ENCODE results near the gene FAM200B. TPM values are rescaled to one million over a fixed set of nuclear protein-coding genes. Genes with fewer than 3 reads are reported as not detected.

The FAM200B gene
- 27.5 TPM for polyA plus RNA-seq (ENCODE audit: insufficient read length)

DNA sequence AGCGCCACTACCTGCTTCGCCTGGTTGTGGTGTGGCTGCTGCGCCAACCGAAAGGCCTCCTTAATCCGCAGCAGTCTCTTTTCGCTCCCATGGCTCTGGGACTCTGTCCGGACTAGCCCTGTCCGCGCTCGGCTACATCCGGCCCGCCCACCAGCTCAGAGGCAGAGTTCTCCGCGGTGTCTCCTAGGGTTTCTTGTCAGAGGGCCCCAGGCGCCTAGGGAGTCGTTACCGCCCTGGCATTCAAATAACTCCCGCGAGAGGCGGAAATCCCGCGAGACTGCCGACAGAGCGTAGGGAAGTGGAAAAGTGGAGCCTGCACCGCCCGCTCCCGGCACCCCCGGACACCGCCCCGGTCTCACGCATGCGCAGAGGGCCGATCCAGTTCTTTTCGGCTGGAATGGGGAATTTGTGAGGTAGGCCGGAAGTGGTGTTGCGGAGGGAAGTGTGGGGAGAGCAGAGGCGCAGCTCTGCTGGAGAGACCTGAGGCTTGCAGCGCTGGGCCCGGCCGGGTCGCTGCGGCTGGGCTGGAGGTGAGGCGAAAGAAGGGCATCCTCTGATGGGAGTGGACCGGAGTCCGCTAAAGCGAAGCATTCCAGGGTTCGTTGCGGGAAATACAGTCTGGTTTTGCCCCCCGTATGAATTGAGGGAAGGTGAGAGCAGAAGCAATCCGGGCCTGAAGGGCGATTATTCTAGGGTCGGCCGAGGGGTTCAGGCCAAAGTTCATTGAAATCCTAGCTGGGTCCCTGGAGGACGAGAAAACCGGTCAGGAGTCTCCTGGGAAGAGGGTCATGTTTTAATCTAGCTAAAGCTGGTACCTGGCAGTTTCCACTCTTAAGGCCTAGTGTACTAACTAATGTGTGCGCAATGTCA is at the start of gene FAM200B:
TSS of gene FAM200B (plus strand) at position 456 of the 870 bp plus-strand sequence. CDS start 5,151 bp downstream, outside the sequence.
- DNase-seq (ENCODE audit: low read depth): peak; percentile 87

- DNase-seq (ENCODE audit: low read depth): no peak
These were observed 44.8 kb upstream of the FAM200B start for GRCh38 chr4:15636818-15637217.

- no peak for DNase-seq (ENCODE audit: low read depth)
These were observed 43.2 kb upstream of the FAM200B start for GRCh38 chr4:15638418-15638817.

DNA sequence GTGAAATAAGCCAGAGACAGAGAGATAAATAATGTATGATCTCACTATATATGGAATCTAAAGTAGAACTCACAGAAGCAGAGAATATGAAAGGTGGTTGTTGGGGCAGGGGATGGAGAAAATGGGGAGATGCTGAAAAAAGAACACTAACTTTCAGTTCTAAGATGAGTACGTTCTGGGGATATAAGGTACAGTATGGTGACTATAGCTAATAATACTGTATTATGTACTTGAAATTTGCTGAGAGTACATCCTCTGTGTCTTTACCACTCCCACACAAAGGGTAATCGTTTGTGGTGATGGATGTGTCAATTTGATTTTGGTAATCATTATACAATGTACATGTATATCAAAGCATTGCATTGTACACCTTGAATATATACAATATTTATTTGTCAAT is 33.0 kb upstream of the FAM200B start:
- no peak for DNase-seq (ENCODE audit: low read depth)

DNA sequence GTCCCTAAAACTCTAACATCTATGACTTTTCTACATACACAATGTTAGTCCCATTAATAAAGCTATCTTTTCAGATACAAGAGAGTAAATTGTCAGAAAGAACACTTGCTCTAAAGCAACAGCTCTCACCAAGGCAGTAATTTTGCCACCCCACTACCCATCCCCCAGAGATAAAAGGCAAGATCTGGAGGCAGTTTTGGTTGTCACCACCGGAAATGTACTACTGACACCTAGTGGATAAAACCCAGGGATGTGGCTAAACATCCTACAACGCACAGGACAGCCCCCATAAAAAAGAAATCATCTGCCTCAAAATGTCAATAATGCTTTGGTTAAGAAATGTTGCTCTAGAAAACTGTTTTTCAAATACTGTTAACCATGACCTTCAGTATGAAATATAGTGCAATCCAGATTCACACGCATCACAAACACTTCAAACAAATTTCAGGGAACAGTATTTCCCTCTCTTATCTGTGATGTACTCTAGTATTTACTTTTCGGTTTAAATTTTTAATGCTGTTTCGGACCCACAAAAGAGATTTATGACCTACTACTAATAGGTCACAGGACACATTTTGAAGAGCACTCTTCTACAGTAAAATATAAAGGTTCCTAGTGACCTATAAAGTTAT is 31.6 kb upstream of the FAM200B start:
- no peak for DNase-seq (ENCODE audit: low read depth)

GRCh38 chr4:15651676-15652075 is 30.0 kb upstream of the FAM200B start:
- no peak for DNase-seq (ENCODE audit: low read depth)

GRCh38 chr4:15652191-15652590 is 29.4 kb upstream of the FAM200B start:
- DNase-seq (ENCODE audit: low read depth): no peak

GRCh38 chr4:15652841-15653240 is 28.8 kb upstream of the FAM200B start:
- no peak for DNase-seq (ENCODE audit: low read depth)

DNA sequence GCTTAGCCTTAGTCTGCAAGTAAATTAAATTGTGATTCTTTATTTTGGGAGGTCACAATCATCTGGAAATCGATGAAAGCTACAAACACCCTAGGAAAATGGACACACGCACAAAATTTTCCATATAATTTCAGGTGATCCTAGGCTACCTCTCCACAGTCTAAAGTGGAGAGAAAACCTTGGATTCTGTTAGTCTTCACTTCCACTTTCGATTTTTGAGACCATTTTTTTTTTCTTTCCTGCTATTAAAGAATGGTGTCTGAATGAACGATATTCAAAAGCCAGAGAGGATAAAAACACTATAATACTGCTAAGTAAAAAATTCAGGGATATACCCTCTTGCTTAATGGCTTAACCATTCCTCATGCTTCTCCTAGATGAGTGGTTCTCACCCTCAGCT is 28.2 kb upstream of the FAM200B start:
- no peak for DNase-seq (ENCODE audit: low read depth)

GRCh38 chr4:15653864-15654592 is 27.6 kb upstream of the FAM200B start:
- DNase-seq (ENCODE audit: low read depth): no peak

DNA sequence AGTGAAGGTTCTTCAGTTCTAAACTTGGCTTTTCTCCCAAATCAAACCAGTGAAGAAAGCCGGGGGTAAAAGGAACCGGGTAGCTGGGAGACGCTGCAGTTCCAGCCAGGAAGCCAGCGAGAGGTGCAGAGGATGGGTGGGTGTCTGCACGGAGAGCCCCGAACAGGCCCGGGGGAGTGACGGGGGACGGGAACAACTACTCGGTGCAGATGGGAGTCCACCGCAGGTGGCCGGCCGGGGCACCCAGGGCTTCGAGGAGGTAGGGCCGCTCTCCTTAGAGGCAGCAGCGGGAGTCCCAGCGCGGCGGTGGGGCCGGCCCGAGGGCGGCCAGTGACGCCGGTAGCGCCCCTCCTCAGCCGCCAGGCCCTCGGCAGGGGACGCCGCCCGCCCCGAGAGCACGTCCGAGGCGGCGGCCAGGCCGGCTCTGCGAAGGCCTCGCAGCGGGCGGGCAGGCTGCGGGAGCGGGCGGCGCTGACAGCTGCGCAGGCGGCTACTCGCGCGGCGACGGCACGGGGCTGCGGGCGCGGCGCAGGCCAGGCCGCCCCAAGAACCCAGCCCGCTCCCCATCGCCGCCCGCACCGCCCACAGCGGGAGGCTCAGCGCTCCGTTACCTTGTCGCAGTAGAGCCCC is 26.9 kb upstream of the FAM200B start:
- DNase-seq (ENCODE audit: low read depth): no peak

DNA sequence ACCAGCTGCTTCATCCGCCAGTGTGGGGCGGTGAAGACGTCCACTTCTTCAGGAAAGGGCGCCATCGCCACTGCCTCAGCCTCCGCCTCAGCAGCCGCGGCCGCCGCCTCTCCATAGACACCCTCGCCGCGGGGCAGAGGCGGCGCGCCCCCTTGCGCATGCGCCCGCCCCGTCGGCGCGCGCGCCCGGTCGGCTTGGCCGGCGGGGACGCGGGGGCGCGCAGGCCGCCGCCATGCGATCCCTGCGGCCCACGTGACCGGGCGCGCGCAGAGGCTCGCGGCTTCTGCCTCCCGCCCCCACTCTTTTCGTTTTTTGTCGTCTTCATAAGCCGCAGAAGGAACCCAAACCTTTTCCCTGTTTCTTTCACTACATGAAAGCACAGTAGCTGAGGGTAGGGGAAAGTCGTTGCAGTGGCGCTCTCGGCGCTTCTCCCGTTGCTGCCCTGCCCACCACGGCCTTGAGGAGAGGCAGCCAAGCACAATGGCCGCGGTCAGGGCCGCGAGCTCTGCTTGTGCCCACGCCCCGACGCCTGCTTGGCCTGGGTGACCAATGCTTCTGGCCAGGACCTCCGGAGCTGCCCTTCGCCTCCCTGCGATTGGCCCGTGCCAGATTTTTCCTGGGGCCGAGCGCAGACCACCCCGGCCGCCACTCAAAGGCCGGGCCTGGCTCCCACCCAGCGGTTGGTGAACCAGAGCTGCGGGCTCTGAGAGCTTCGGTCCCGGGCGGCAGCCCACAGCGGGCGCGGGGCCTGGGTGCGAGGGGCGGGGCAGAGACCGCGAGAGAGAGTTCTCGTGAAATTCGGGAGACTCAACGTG is 26.2 kb upstream of the FAM200B start, which contains the start of gene FBXL5:
TSS of gene FBXL5 (minus strand) at position 135 of the 815 bp plus-strand sequence. CDS start at position 65, 70 bp downstream.
- peak; percentile 83 for DNase-seq (ENCODE audit: low read depth)

DNA sequence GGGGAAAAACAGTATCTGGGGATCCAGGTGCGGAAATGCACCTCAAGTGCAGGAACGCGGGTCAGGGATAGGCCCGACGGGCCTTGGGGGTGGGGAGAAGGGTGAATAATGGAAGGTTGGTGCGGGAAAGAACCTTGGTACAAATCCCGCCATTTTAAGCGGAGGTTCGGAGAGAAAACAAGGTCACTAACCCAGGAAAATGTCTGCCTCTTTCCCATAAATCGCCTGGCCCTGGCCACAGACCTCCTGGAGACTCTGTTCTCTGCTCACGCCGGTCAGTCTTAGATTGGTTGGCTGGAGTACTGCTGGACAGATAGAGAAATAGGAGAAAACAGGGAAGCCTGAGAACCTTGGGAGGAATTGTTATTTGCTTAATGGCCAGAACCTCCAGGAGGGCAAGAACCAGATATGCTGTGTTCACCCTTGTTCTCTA is 25.6 kb upstream of the FAM200B start:
- DNase-seq (ENCODE audit: low read depth): no peak

DNA sequence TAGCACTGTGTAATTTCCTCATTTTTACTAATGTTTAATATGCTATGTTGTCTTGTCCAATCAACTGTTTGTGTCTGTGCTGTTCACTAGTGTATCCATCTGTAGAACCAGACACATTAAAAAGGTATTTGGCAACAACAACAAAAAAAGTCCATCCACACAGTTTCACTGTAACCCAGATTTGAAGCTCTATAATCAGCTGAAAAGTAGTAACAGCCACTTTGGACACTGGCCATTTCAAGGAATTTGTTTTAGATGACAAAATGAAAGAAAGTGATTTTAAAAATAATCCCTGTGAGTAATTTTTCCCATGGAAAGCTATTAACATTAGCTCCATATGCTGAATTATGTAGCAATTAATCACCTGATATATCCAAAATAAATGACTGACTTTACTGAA is 24.3 kb upstream of the FAM200B start:
- DNase-seq (ENCODE audit: low read depth): no peak

GRCh38 chr4:15658136-15658770 is 23.4 kb upstream of the FAM200B start:
- no peak for DNase-seq (ENCODE audit: low read depth)

DNA sequence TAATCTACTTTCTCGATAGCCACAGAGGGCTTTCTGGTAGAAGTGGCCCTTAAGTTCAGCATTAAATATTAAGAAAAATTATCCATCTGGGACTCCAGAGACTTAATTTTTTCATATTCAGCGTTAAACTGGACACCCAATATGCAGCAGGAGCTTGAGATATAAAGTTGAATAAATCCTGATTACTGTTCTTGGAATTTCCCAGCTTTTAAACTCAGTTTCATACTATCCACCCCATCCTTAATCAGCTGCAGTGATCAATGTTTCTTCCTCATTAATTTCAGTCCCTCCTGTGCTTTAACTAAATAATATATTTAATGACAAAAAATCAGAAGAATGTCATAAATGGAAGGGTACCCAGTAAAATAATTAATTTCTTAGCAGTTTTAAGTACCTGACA is 22.8 kb upstream of the FAM200B start:
- no peak for DNase-seq (ENCODE audit: low read depth)

- no peak for DNase-seq (ENCODE audit: low read depth)
These were observed 21.7 kb upstream of the FAM200B start for GRCh38 chr4:15659768-15660570.

GRCh38 chr4:15665753-15666365 is 15.8 kb upstream of the FAM200B start:
- no peak for DNase-seq (ENCODE audit: low read depth)

DNA sequence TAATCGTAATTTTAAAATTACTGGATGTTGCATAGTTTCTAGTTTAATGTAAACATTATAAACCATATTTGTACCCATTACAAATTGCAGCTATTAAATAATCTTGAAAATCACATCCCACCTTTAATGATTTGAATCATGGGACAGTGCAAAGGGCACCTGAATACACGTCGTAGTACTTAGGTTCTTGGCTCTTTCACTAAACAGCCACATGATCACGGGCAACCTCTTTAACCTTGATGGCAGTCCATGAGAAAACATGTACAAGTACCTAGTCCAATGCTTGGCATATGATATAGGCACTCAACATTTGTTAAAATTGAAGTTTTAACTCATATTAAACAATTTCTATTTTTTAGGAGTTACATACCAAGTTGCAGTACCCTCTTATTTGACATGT is 14.6 kb upstream of the FAM200B start:
- no peak for DNase-seq (ENCODE audit: low read depth)

Measured in forelimb muscle (tissue), 1 donor.